Measurements from ENCODE around the gene SRSF8.

- TF ChIP-seq, protein P1, sequence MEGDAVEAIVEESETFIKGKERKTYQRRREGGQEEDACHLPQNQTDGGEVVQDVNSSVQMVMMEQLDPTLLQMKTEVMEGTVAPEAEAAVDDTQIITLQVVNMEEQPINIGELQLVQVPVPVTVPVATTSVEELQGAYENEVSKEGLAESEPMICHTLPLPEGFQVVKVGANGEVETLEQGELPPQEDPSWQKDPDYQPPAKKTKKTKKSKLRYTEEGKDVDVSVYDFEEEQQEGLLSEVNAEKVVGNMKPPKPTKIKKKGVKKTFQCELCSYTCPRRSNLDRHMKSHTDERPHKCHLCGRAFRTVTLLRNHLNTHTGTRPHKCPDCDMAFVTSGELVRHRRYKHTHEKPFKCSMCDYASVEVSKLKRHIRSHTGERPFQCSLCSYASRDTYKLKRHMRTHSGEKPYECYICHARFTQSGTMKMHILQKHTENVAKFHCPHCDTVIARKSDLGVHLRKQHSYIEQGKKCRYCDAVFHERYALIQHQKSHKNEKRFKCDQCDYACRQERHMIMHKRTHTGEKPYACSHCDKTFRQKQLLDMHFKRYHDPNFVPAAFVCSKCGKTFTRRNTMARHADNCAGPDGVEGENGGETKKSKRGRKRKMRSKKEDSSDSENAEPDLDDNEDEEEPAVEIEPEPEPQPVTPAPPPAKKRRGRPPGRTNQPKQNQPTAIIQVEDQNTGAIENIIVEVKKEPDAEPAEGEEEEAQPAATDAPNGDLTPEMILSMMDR (IDR thresholded peaks at IDR 0.05): no peak
- no peak for TF ChIP-seq POLR2A (IDR thresholded peaks at IDR 0.05)
Measured at GRCh38 chr11:95035316-95035715, 31.4 kb upstream of the SRSF8 start.
